ENCODE data around the gene MEPCE.
"Not testable (repeated sequence)": the region's sequence is repeated elsewhere in the genome, so short reads cannot be mapped to it uniquely, and the experiment has no call there.

Gene MEPCE

GRCh38 chr7:100429637-100430492 lies at the start of gene MEPCE:
MEPCE (plus strand) TSS chr7:100429831; CDS start chr7:100430019, 188 bp downstream.
- peak; percentile 97 for DNase-seq (ENCODE audit: low read depth, low spot score)

- no peak for DNase-seq (ENCODE audit: low read depth, low spot score)
Measured at GRCh38 chr7:100380196-100380595, 49.4 kb upstream of the MEPCE start.

- DNase-seq (ENCODE audit: low read depth, low spot score), result not testable (repeated sequence)
Measured at GRCh38 chr7:100381531-100382233, 47.9 kb upstream of the MEPCE start.

- peak; percentile 53 for DNase-seq (ENCODE audit: low read depth, low spot score)
Measured at GRCh38 chr7:100382234-100382853, 47.3 kb upstream of the MEPCE start.

- DNase-seq (ENCODE audit: low read depth, low spot score), result no peak
Measured at GRCh38 chr7:100384628-100385294, 44.9 kb upstream of the MEPCE start.

GRCh38 chr7:100386940-100387339 lies 42.7 kb upstream of the MEPCE start:
- DNase-seq (ENCODE audit: low read depth, low spot score), result no peak

GRCh38 chr7:100387695-100388094 lies 41.9 kb upstream of the MEPCE start:
- no peak for DNase-seq (ENCODE audit: low read depth, low spot score)

- no peak for DNase-seq (ENCODE audit: low read depth, low spot score)
Measured at GRCh38 chr7:100389437-100390088, 40.1 kb upstream of the MEPCE start.

- no peak for DNase-seq (ENCODE audit: low read depth, low spot score)
Measured at GRCh38 chr7:100390286-100391009, 39.2 kb upstream of the MEPCE start.

- DNase-seq (ENCODE audit: low read depth, low spot score), result no peak
Measured at GRCh38 chr7:100393233-100393905, 36.3 kb upstream of the MEPCE start.

- DNase-seq (ENCODE audit: low read depth, low spot score), result no peak
Measured at GRCh38 chr7:100394077-100394476, 35.6 kb upstream of the MEPCE start.

- no peak for DNase-seq (ENCODE audit: low read depth, low spot score)
Measured at GRCh38 chr7:100396421-100396982, 33.1 kb upstream of the MEPCE start.

GRCh38 chr7:100397315-100398081 lies 32.1 kb upstream of the MEPCE start:
- DNase-seq (ENCODE audit: low read depth, low spot score), result no peak

- DNase-seq (ENCODE audit: low read depth, low spot score), result no peak
Measured at GRCh38 chr7:100398239-100398638, 31.4 kb upstream of the MEPCE start.

GRCh38 chr7:100400041-100400440 lies 29.6 kb upstream of the MEPCE start:
- no peak for DNase-seq (ENCODE audit: low read depth, low spot score)

GRCh38 chr7:100400656-100401055 lies 29.0 kb upstream of the MEPCE start:
- DNase-seq (ENCODE audit: low read depth, low spot score), result peak; percentile 72

GRCh38 chr7:100401811-100402210 lies 27.8 kb upstream of the MEPCE start:
- DNase-seq (ENCODE audit: low read depth, low spot score), result no peak

- no peak for DNase-seq (ENCODE audit: low read depth, low spot score)
Measured at GRCh38 chr7:100402241-100402640, 27.4 kb upstream of the MEPCE start.

GRCh38 chr7:100406767-100407166 lies 22.9 kb upstream of the MEPCE start:
- DNase-seq (ENCODE audit: low read depth, low spot score), result no peak
